Left ventricle myocardium inferior (tissue), 1 donor: Measurements from ENCODE around the gene ZBTB3. TPM values are rescaled to one million over a fixed set of nuclear protein-coding genes. Genes with fewer than 3 reads are reported as not detected.

Source experiments
- DNase-seq: peaks from one replicate; pipeline ENCODE4 v3.0.0-alpha.2; 2020
- H3K27ac ChIP-seq: fragments of 200-600 bp; replicated peaks from 2 replicates; pipeline ENCODE4 v1.8.0; 2021
- H3K27me3 ChIP-seq: fragments of 200-600 bp; 2 replicates; pipeline ENCODE4 v1.8.0; 2021; ENCODE audit warnings: low read depth
- H3K36me3 ChIP-seq: fragments of 200-600 bp; 2 replicates; pipeline ENCODE4 v1.8.0; 2021
- H3K4me1 ChIP-seq: fragments of 200-600 bp; 2 replicates; pipeline ENCODE4 v1.8.0; 2021
- H3K4me3 ChIP-seq: fragments of 200-600 bp; 2 replicates; pipeline ENCODE4 v1.8.0; 2021; ENCODE audit warnings: mild to moderate bottlenecking, moderate library complexity
- H3K9me3 ChIP-seq: fragments of 200-600 bp; replicated peaks from 2 replicates; pipeline ENCODE4 v1.8.0; 2021
- CTCF ChIP-seq: fragments of 200-600 bp; IDR thresholded peaks from 2 replicates; pipeline ENCODE4 v1.8.0; 2021; ENCODE audit warnings: antibody characterized with exemption, mild to moderate bottlenecking, borderline replicate concordance
- intact Hi-C: fragments of 100-400 bp; cut with micrococcal nuclease; formaldehyde crosslinking; loops from one replicate; pipeline ENCODE4 v1.11.0; 2022
- total RNA-seq: library from RNA; stranded (reverse); fragmentation: NEBNext Ultra II Directional; extraction: Animal tissue kit (Norgen Biotek cat#: 25700); gene quantifications from one replicate; pipeline ENCODE4 v1.2.1, GENCODE V29; 2021
- donor health status: DM: no; HTN: yes; CAD: no; lungs with severe emphysema.

The ZBTB3 gene
- total RNA-seq, 1 donor from 2014 or later: 9.5 TPM

- H3K27me3 ChIP-seq: no peaks in the 10 kb centered on the region
- H3K4me3 ChIP-seq: no peak overlapping the region
- intact Hi-C loops: loop anchor here (10.0 kb wide), 1 partner anchor 113 kb away; the partner anchor contains the start of genes STX5, TEX54 and WDR74
- no peaks in the 10 kb centered on the region for H3K9me3 ChIP-seq
- DNase-seq: no peak
- H3K4me1 ChIP-seq: peaks cover 73% of the 10 kb centered on the region
- H3K27ac ChIP-seq: no peak overlapping the region
- peaks cover 73% of the 10 kb centered on the region for H3K36me3 ChIP-seq
- no peak for TF ChIP-seq CTCF
Measured at GRCh38 chr11:62721994-62722393, 32.0 kb downstream of the ZBTB3 start.

GRCh38 chr11:62719302-62719978, 34.5 kb downstream of the ZBTB3 start:
- no peak overlapping the region for H3K4me3 ChIP-seq
- peaks cover 99% of the 10 kb centered on the region for H3K36me3 ChIP-seq
- no peaks in the 10 kb centered on the region for H3K27me3 ChIP-seq
- DNase-seq: no peak
- no peaks in the 10 kb centered on the region for H3K9me3 ChIP-seq
- no peak overlapping the region for H3K27ac ChIP-seq
- TF ChIP-seq CTCF: no peak
- H3K4me1 ChIP-seq: peaks cover 71% of the 10 kb centered on the region
- intact Hi-C loops: no loop called here

- H3K36me3 ChIP-seq: peaks cover 100% of the 10 kb centered on the region
- TF ChIP-seq CTCF: no peak
Measured at GRCh38 chr11:62716816-62717215, 37.1 kb downstream of the ZBTB3 start.

GRCh38 chr11:62716206-62716605, 37.8 kb downstream of the ZBTB3 start:
- no peak overlapping the region for H3K27ac ChIP-seq
- no peak for TF ChIP-seq CTCF

More at GRCh38 chr11:62716816-62717215, 37.1 kb downstream of the ZBTB3 start:
- Histone ChIP-seq H3K27ac (no peak overlapping the region), H3K4me1 (peaks cover 69% of the 10 kb centered on the region), H3K9me3 (no peaks in the 10 kb centered on the region), H3K4me3 (no peak overlapping the region), H3K27me3 (no peaks in the 10 kb centered on the region)
- intact Hi-C loops: no loop called here
- no peak for DNase-seq

GRCh38 chr11:62715150-62716130, 38.5 kb downstream of the ZBTB3 start:
- H3K27me3 ChIP-seq: no peaks in the 10 kb centered on the region
- intact Hi-C loops: no loop called here
- no peak for TF ChIP-seq CTCF
- H3K4me3 ChIP-seq: no peak overlapping the region
- no peak for DNase-seq
- peaks cover 70% of the 10 kb centered on the region for H3K4me1 ChIP-seq
- peaks cover 100% of the 10 kb centered on the region for H3K36me3 ChIP-seq
- no peaks in the 10 kb centered on the region for H3K9me3 ChIP-seq
- H3K27ac ChIP-seq: no peak overlapping the region

More at GRCh38 chr11:62716206-62716605, 37.8 kb downstream of the ZBTB3 start:
- no peaks in the 10 kb centered on the region for H3K27me3 ChIP-seq
- no peaks in the 10 kb centered on the region for H3K9me3 ChIP-seq
- DNase-seq: no peak
- H3K36me3 ChIP-seq: peaks cover 100% of the 10 kb centered on the region
- intact Hi-C loops: no loop called here
- H3K4me1 ChIP-seq: peaks cover 67% of the 10 kb centered on the region
- no peak overlapping the region for H3K4me3 ChIP-seq
